ENCODE measurements around the gene TMIGD2.
"Not testable (repeated sequence)": the region's sequence is repeated elsewhere in the genome, so short reads cannot be mapped to it uniquely, and the experiment has no call there.

Gene TMIGD2

DNA sequence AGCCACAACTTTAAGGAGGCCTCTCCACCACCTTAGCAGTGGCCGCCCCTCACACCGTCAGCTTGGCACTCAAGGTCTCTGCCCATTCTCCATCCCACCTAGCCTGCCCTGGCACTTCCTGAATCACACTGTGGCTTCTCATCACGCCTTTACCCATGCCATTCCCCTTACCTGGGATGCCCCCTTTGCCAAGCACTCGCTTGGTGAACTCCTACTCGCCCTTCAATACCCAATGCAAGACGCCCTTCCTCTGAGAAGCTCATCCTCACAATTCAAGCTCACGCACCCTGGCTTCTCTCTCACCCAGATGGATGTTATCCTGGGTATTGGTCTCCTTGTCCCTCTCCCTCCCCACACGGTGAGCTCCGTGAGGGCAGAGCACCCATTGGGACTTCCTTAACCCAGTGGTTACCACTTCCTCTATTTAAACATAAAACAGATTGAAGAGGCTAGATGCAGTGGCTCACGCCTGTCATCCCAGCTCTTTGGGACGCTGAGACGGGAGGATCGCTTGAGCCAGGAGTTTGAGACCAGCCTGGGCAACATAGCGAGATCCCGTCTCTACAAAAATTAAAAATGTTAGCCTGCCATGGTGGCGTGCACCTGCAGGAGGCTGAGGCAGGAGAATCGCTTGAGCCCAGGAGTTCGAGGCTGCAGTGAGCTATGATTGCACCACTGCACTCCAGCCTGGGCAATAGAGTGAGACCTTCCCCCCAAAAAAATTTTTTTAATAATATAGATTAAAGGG is 35.8 kb downstream of the TMIGD2 start:
- no peak for DNase-seq (ENCODE audit: low read depth)

DNA sequence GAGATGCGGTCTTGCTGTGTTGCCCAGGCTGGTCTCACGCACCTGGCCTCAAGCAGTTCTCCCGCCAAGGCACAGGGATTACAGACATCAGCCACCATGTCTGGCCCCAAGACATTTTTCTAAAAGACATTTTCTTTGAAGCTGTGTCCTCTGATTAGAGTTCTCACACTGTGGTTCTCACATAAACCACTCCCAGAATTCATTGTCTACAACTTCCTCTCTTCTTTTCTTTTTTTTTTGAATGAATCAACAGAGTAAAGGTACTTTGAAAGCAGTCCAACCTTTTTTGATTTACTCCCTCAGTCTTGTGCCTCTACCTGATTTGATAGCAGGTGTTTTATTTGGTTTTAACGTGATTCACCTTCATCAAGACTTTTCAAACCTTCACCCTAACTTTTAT is 37.4 kb downstream of the TMIGD2 start:
- no peak for DNase-seq (ENCODE audit: low read depth)

DNA sequence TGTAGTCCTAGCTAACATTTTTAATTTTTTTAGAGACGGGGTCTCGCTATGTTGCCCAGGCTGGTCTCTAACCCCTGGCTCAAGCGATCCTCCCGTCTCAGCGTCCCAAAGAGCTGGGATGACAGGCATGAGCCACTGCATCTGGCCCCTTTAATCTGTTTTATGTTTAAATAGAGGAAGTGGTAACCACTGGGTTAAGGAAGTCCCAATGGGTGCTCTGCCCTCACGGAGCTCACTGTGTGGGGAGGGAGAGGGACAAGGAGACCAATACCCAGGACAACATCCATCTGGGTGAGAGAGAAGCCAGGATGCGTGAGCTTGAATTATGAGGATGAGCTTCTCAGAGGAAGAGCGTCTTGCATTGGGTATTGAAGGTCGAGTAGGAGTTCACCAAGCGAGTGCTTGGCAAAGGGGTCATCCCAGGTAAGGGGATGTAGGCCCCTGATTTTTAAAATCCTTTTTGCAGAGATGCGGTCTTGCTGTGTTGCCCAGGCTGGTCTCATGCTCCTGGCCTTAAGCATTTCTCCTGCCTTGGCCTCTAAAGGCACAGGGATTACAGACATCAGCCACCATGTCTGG is 41.5 kb downstream of the TMIGD2 start:
- no peak for DNase-seq (ENCODE audit: low read depth)

DNA sequence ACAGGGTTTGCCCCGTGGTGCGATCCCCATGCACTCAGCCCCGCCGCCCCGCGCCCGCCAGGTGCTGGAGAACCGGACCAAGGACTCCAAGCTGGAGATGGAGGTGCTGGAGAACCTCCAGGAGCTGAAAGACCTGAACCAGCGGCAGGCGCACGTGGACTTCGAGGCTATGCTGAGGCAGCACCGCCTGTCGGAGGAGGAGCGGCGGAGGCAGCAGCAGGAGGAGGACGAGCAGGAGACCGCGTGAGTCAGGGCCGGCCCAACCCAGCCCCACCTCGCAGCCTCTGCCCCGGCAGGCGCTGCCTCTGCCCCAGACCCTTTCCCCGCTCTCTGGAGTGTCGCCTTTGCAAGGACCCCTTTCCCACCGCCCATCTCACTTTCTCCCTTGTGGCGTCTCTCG is 44.0 kb downstream of the TMIGD2 start:
- DNase-seq (ENCODE audit: low read depth) = no peak

DNA sequence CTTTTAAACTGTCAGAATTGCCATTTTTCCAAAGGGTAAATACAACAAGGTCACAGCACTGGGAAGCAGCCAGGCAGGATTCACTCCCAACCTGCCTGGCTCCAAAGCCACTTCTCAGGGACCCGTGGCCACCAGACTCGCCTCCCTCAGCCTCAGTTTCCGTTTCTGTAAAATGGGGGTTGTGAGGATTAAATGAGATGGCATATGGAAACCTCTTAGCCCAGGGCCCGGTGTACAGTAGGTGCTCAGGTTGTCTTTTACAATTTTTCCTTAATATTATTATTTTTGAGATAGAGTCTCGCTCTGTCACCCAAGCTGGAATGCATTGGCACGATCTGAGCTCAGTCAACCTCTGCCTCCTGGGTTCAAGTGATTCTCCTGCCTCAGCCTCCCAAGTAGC is 45.2 kb downstream of the TMIGD2 start:
- DNase-seq (ENCODE audit: low read depth) = no peak

DNA sequence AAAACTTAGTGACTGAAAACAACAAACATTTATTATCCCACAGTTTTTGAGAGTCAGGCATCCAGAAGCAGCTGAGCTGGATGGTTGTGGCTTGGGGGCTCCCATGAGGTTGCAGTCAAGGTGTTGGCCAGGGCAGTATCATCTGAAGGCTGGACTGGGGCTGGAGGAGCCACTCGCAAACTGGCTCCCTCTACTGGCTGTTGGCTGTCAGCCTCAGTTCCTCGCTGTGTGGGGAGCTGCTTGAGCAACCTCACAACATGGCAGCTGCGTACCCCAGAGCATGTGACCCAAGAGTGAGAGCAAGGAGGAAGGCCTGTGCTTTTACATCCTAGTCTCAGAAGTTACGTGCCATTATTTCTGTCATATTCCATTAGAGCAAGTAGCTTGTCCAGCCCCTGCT is 45.6 kb downstream of the TMIGD2 start:
- DNase-seq (ENCODE audit: low read depth) = no peak

DNA sequence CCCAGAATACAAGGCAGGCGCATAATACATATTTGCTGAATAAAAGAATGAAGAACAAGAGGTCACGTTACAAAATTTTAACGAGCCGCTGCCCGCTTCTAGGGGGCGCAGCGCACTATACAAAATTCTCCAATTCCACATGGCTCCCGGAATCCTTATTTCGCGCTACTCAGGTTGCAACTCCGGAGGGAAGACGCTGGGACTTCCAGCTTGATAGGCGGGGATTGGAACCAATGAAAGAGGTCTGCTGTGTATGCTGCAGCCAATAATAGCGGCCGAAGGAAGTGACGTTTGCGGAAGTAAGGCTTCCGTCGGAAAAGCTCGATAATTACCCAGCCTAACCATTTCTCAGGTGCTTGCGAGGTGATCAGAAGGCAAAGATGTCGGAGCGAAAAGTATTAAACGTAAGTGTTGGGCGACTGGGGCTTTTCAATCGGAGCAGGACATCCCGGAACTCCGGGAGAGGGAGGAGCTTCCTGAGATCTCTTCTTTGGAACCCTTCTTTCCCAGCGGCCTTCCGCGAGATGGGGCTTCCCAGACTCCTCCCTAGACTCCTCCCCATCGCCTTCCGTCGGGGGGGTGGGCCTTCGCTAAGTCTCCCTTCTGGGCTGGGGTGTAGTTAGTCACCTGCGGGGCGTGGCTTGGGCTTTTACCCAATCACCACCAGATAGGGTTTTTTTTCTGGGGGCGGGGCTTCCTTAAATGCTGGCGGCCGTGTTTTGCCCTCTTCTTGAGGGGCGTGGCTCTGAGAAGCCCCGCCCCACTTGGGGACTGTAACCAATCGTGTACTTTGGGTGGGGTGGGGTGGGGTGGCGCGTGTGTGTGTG is 55.2 kb downstream of the TMIGD2 start, which contains the start of gene YJU2:
YJU2 (plus strand) TSS at position 314 of the 827 bp plus-strand sequence; CDS start at position 381, 67 bp downstream.
- DNase-seq (ENCODE audit: low read depth) = peak; percentile 99

DNA sequence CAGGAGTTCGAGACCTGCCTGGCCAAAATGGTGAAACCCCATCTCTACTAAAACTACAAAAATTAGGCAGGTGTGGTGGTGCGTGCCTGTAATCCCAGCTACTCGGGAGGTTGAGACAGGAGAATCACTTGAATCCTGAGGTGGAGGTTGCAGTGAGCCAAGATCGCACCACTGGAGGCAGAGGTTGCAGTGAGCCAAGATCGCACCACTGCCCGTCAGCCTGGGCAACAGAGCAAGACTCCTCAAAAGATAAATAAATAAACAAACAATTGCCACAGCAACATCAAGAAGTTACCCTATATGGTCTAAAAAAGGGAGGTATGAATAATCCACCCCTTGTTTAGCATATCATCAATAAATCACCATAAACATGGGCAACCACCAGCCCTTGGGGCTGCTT is 56.3 kb downstream of the TMIGD2 start:
- DNase-seq (ENCODE audit: low read depth) = not testable (repeated sequence)

Measured in stimulated activated CD4-positive, alpha-beta T cell treated with anti-CD3 and anti-CD28 coated beads, Interleukin-2, amount 100 ng/mL, for 4 hours (primary cell).